CD4-positive, alpha-beta T cell treated with Interleukin-2 at 100 ng/mL for 4 hours (primary cell): ENCODE results near the gene CHST2.
"Not testable (repeated sequence)": the region's sequence is repeated elsewhere in the genome, so short reads cannot be mapped to it uniquely, and the experiment has no call there.

Experiments used
- DNase-seq: peaks from one replicate; pipeline ENCODE4 v3.0.0-alpha.2; 2020; ENCODE audit warnings: low spot score

CHST2 gene, protein sequence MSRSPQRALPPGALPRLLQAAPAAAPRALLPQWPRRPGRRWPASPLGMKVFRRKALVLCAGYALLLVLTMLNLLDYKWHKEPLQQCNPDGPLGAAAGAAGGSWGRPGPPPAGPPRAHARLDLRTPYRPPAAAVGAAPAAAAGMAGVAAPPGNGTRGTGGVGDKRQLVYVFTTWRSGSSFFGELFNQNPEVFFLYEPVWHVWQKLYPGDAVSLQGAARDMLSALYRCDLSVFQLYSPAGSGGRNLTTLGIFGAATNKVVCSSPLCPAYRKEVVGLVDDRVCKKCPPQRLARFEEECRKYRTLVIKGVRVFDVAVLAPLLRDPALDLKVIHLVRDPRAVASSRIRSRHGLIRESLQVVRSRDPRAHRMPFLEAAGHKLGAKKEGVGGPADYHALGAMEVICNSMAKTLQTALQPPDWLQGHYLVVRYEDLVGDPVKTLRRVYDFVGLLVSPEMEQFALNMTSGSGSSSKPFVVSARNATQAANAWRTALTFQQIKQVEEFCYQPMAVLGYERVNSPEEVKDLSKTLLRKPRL

DNA sequence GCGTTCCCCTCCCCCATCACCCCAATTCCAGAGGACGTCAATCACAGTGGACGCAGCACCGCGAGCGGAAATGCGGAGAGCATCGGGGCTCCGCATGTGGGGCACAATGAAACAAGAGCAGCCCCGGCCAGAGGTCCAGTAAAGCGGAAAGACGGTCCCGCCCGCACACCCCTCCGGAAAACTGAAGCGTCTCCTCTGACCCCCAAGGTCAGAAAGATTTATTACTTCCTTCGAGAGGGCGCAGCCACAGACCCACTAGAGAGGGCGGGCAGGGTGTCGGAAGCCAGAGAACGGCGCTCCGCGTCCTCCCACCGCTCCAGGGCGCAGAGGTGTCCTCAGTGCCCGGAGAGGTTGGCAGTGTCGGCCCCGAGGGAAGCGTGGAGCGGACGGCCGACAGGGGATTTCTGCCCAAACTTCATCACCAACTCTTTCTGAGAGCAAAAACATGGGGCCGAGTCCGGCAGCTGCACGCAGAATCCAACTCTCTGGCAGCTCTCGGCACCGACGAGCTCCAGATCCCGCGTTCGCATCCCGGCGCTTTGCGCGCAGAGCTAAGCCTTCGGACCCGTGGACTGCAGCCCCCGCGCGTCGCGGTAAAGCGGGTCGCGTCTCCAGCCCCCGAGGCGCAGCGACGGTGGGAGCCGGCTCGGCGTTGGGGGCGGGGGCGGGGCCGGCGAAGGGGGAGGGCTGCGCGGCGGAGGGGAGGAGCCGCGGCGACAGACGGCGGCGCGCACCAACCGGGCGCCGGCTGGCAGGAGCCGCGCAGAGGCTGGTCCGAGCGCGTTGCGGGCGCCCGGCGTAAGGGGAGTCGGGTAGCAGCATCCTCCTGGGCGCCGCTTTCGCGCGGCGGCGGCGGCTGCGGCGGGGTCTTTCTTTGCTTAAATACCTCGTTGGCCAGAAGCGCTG lies at the start of gene CHST2:
TSS of gene CHST2 (plus strand) at position 763 of the 906 bp plus-strand sequence. CDS start 1,046 bp downstream, outside the sequence.
- DNase-seq = peak; percentile 53

- no peak for DNase-seq
Measured at GRCh38 chr3:143070977-143071551, 48.5 kb upstream of the CHST2 start.

- DNase-seq = no peak
Measured at GRCh38 chr3:143071776-143072175, 47.8 kb upstream of the CHST2 start.

DNA sequence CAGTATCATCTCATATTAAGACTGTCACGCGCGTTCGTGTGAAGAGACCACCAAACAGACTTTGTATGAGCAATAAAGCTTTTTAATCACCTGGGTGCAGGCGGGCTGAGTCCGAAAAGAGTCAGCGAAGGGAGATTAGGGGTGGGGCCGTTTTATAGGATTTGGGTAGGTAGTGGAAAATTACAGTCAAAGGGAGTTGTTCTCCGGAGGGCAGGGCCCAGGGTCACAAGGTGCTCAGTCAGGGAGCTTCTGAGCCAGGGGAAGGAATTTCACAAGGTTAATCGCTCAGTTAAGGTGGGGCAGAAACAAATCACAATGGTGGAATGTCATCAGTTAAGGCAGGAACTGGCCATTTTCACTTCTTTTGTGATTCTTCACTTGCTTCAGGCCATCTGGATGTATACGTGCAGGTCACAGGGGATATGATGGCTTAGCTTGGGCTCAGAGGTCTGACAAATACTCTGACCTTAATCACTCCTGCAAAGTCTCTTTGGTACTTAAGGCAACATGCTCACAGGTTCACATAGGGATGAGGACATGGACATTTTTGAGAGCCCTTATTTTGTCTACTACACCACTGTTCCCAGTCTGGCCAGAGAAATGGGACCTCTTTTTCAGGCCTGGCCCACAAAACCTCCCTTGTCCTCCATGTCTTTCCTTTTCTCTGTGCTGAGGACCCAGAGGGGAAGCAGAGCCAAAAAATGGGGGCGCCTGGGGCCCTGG lies 47.1 kb upstream of the CHST2 start:
- DNase-seq = not testable (repeated sequence)

DNA sequence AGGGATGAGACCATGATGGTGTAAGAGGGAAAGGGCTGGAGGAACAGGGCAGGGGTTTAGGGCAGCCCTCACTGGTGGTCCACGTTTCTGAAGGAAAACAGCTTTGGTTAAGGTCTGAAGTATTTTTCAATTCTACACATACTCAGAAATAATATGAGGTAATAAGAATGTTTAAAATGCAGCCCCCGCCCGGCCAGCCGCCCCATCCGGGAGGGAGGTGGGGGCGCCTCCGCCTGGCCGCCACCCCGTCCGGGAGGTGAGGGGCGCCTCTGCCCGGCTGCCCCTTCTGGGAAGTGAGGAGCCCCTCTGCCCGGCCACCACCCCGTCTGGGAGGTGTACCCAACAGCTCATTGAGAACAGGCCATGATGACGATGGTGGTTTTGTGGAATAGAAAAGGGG lies 46.0 kb upstream of the CHST2 start:
- not testable (repeated sequence) for DNase-seq

DNA sequence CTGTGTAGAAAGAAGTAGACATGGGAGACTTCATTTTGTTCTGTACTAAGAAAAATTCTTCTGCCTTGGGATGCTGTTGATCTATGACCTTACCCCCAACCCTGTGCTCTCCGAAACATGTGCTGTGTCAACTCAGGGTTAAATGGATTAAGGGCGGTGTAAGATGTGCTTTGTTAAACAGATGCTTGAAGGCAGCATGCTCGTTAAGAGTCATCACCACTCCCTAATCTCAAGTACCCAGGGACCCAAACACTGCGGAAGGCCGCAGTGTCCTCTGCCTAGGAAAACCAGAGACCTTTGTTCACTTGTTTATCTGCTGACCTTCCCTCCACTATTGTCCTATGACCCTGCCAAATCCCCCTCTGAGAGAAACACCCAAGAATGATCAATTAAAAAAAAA lies 45.6 kb upstream of the CHST2 start:
- not testable (repeated sequence) for DNase-seq

- DNase-seq = no peak
Measured at GRCh38 chr3:143078883-143079282, 40.7 kb upstream of the CHST2 start.

GRCh38 chr3:143080196-143080595 lies 39.4 kb upstream of the CHST2 start:
- DNase-seq = no peak

- no peak for DNase-seq
Measured at GRCh38 chr3:143081365-143081764, 38.2 kb upstream of the CHST2 start.

DNA sequence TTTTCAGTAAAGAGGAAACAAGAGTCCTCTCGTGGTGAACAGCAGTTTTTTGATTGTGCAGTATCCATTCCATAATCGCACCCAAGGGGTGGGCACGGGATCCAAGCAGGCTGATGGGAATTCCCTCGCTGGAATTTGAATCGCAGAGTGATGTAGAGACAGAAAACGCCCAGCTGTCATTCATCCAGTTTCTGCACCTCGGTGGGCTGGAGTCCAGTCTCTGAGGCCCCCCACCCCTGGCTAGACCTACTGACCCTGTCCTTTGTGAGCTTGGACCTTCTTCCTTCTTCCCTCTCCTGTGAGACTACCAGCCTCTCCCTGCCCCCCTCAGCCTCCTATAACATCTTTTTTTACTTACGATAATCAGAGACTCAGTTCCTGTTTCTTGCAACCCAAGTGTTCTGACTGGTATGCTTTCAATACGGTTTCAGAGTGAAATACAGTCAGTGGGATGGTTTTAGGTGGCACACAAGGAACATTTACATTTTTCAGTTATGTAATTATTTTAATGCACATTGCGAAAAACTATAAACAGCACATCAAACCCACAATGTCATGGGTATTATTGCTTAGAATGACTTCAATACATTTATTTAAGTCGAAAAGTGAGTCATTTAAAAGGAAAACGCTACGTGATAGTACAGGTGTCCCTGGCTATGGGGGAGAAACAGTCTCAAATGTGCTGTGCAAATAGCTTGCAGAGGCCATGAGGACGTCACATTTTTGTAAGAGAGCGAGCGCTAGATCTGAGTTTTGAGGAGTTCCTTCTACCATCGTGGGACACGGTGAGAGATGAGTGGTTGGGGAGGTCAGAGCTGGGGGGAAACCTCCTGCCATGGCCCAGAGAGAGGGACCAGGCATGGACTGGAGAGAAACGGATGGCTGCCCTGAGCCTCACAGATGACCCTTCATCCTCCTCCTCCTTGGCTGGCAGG lies 37.5 kb upstream of the CHST2 start:
- DNase-seq = no peak

- DNase-seq = no peak
Measured at GRCh38 chr3:143083781-143084180, 35.8 kb upstream of the CHST2 start.

GRCh38 chr3:143084856-143085731 lies 34.5 kb upstream of the CHST2 start:
- no peak for DNase-seq

DNA sequence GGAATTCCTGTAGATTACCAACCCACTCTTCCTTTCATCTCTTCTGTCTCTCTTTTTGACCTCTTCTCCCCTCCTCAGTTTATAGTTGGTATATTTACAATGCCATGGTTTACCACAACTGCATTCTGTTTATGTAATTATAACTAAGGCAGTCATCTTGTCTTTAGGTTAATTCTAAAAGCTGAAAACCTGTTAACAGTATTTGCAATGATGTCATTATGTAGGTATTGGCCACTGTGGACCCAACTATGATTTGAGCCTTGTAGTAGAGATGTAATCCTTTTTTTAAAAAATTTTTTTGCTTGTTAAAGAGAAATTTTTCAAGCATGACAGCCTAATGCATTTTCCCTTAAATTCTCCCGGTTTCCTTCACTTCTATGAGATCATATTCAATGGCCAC lies 30.7 kb upstream of the CHST2 start:
- DNase-seq = no peak

GRCh38 chr3:143089965-143090364 lies 29.6 kb upstream of the CHST2 start:
- DNase-seq = no peak

DNA sequence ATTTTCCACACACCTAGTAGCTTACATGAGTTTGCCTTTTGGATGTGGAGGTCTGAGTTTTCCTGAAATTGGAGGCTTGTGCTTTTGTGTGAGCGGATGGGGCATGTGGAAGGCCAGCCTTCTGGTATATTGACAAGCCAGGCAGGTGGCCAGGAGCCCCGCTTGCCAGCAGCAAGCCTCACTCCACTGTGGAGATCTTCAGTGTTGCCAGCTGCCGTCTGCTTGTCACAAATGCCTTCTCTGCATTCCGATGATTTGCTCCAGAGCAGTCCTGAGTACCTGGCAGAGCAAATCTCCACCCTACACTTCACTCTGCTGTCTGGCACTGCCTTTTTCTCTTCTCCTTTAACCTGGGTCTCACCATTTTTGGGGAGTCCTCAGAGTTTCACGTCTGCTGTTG lies 29.1 kb upstream of the CHST2 start:
- DNase-seq = no peak

GRCh38 chr3:143090976-143091837 lies 28.4 kb upstream of the CHST2 start:
- no peak for DNase-seq

DNA sequence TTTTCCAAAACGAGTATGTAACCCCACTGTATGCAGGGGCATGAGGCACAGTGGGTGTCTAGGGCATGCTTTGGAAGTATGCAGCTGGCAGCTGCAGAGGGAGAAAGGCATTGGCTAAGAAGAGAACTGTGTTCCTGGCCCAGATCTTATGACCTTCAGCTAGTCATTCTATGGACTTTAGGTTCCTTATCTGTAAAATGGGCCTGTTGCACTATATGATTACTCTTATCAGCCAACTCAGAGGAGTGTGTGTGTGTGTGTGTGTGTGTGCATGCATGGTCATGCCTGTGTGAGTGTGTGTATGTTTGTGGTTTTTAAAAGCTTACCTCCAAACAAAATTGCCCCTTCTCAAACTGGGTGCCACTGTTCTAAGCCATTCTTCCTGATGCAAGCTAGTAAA lies 27.4 kb upstream of the CHST2 start:
- no peak for DNase-seq

GRCh38 chr3:143095813-143096212 lies 23.8 kb upstream of the CHST2 start:
- DNase-seq = no peak
